Measurements from ENCODE around the gene DARS1. TPM values are rescaled to one million over a fixed set of nuclear protein-coding genes. Genes with fewer than 3 reads are reported as not detected.

The DARS1 gene
- polyA plus RNA-seq (ENCODE audit: insufficient read length in 4 of 4), result 100 to 1,000 TPM; 124 to 145 (median 127) TPM

DNA sequence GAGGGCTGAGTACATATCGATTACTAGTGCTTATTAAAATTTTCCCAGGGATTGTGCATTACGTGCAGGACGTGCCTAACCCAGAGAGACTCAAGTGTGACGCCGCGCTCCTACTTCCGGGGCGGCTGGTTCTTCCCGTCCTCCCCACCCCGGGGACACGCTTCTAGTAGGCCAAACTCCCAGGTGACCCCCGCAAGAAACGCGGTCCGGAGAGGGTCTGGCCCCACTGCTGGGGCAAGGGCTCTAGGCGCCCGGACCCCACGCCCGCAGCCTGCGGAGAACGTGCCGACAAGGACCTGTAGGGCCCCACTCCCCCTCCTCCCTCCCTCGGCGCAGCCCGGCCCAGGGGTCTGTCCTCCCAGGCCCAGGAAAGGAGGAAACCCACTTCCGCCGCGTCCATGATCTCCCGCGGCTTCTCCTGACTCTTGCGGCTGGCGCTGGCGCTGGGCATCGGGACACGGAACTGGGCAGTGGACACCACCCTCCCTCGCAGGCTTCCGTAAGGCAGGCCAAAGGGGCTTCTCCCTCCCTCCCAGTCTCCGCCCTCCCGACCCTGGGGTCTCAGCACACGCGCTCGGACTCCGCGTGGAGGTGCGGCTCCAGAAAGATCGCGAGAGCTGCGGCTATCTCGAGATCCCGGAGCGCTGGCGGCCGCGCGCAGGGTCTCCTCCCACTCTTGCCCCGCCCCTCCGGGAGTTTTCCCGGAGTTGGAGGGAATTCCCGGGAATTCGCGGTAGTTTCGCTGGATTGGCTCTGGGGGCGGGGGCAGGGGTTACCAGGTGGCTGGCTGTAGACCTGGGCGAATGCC lies at the start of gene DARS1:
Gene DARS1, minus strand, starts transcription at position 609 of the 808 bp plus-strand sequence. Its CDS starts 158 bp downstream, at position 451.
- peak; percentile 87 to 95 (median 92) for DNase-seq (ENCODE audit: low read depth in 4 of 4, low spot score in 2 of 4)

DNA sequence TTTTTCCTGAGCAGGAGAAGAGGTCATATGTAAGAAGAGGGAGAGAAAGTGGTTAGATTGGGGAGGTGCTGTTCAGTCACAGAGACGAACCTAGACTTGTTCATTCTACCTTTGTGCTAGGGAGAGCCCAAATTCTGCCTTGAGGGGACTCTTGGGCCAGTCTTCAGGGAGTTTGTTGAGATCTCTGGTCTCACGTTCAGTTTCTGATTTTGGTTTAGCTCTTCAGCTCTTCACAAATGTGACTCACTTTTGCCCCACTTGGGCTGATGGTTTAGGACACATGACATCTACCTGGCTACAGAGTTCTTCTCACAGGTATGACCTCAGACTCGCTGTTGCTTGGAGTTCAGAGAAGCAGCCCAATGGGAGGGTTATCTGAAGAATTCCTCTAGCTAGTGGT lies 49.2 kb upstream of the DARS1 start:
- no peak for DNase-seq (ENCODE audit: low read depth in 4 of 4, low spot score in 2 of 4)

DNA sequence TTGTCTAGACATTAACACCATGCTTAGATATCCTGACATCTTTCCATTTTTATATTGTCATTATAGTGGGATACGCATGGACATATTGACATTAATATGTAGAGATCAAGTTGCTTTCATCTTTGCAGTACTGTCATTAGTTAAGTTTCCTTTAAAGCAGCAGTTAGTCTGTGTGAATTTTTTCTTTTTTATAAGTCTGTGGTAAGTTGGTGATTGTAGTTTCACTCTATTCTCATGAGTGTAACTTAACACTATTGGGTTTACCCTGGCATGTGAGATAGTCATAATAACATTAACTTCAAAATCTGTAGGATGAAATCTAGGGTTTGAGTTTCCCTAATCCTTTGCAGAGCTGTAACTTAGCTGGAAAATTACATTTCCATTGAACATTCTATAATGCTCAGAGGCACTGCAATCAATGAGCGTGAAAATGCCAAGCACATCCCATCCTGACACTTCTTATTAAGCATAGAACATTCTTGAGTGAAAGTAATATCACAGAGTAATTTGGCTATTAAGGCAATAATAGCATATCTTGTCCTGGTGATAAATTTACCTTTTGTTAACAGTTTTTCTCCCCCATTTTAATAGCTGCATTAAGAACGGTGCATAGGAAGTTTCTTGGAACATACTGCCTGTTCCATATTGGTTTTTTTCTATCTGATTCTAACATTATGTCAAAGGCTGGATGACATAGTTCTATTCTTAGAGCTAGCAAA lies 47.5 kb upstream of the DARS1 start:
- DNase-seq (ENCODE audit: low read depth in 4 of 4, low spot score in 2 of 4), result no peak

DNA sequence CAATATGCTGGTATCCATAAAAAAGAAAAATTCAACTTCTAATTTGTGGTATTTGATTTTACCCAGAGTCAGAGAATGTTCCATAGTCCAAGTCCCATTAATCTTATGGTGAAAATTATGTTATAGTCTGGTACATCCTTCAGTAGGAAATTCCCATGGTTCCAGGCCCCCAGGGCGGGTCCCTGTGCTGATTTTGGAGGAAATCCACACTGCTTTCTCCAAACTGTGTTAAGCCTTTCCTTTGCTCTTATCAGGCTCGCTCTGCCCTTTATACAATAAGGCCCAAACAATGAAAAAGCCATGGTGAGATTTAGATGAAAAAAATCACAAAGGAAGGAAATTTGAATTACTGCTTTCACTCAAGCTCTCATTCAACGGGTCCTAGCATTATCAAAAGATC lies 46.8 kb upstream of the DARS1 start:
- DNase-seq (ENCODE audit: low read depth in 4 of 4, low spot score in 2 of 4), result no peak

GRCh38 chr2:136031711-136032110 lies 46.3 kb upstream of the DARS1 start:
- DNase-seq (ENCODE audit: low read depth in 4 of 4, low spot score in 2 of 4), result no peak

DNA sequence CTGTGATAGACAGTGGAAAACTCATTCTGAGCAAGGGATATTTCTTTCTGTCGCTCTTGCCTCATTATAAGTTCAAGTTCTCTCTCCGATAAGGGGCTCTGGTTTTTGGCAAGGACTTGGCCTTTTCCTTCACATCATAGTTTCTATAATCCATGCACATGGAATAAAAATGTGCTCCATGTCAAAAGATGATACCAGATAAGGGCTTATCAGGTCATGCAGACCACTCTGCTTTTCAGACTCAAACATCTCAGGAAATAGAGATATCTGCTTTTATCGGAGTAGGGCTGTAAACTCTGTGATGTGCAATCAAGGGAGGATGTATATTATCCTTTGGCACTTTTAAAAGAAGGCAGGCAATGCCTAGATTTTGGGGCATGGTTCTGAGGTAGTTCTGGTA lies 45.0 kb upstream of the DARS1 start:
- DNase-seq (ENCODE audit: low read depth in 4 of 4, low spot score in 2 of 4), result no peak

DNA sequence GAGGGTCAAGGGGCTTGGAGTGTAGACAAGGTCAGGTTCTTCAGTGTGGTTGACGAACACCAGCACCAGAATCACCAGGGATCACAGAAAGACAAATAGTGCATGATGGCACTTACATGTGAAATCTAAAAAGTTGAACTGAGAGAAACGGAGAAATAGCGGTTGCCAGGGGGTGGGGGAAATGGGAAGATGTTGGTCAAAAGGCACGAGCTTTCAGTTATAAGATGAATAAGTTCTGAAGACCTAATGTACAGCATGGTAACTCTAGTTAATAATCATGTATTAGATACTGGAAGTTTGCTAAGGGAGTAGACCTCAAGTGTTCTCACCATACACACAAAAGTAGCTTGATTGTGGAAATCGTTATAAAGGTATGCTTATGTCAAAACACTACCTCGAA lies 43.7 kb upstream of the DARS1 start:
- DNase-seq (ENCODE audit: low read depth in 4 of 4, low spot score in 2 of 4), result no peak

GRCh38 chr2:136028001-136028400 lies 42.6 kb upstream of the DARS1 start:
- no peak for DNase-seq (ENCODE audit: low read depth in 4 of 4, low spot score in 2 of 4)

DNA sequence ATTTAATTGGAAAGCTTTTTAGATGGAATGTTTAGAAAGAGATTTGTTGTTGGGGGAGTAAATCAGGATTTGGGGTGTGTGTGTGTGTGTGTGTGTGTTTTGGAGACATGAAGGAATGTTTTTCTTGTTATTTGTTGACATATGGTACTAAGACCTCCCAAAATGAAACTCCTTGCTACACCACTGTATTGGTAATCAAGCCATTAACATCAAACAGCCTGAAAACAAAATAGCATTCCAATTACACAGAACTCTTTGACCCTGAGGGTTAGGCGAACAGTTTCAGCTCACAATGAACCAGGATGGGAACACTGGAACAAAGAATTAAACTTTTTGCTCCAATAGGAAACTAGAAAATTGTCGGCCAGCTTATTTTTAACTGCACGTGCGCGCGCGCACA lies 41.7 kb upstream of the DARS1 start:
- no peak for DNase-seq (ENCODE audit: low read depth in 4 of 4, low spot score in 2 of 4)

DNA sequence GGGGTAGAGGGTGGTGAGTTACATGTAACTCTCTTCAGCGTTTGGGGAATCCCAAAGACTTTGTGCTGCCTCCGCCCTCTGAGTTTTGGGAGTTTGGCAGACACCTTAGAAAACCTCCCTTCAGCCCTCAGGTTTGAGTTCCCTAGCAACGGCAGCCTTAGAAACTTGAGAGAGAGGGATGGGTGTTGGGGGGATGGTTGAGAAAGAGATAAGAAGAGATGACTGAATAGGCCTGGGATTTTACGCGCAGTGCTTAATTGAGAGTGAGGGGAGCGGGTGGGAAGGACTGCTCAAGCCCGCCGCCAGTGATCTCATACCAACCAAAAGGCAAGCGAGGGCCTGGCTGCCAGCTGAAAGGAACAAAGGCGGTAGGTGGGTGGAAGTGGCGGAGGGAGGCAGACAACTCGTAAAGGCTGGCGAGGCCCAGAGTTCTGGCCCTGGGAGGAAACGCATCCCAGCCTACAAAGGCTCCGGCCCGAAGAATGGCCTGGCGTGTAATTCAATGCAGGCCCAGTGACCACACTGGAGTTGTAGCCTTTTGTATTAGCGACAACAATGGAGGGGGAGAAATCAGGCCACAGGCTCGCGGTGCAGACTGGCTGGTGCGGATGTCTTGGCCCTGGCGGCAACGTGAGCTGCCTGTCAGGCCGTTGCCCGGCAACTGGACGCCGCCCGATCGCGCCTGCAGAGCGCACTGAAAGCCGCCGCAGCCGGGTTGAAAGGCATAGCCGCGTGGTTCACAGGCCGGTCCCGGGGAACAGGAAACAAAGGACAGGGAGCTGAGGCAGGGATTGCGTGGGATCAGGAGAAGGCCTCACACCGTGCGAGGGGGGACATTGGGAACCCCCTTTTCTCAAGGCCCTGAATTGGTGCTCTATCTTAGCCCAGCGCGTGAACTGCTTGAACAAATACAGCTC lies 39.9 kb upstream of the DARS1 start:
- DNase-seq (ENCODE audit: low read depth in 4 of 4, low spot score in 2 of 4), result peak in 2 of 4 donors; percentile 53 to 69

DNA sequence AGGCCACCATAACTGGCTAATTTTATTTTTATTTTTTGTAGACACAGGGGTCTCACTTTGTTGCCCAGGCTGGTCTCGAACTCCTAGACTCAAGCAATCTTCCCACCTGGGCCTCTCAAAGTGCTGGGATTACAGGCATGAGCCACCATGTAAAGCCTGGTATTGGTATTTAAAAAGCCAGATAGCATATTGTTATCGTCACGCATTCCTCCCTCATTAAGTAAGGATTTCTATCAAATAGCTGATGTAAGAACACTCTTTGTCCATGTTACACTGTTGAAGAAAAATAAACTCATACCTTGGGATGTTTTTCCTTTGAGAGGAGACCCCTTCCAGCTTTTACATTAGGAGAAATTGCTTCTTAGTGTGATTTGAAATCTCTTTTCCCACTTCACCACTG lies 39.2 kb upstream of the DARS1 start:
- no peak for DNase-seq (ENCODE audit: low read depth in 4 of 4, low spot score in 2 of 4)

GRCh38 chr2:136024185-136024584 lies 38.8 kb upstream of the DARS1 start:
- DNase-seq (ENCODE audit: low read depth in 4 of 4, low spot score in 2 of 4), result no peak

- DNase-seq (ENCODE audit: low read depth in 4 of 4, low spot score in 2 of 4), result no peak
Measured at GRCh38 chr2:136023416-136023815, 38.0 kb upstream of the DARS1 start.

- DNase-seq (ENCODE audit: low read depth in 4 of 4, low spot score in 2 of 4), result no peak
Measured at GRCh38 chr2:136022396-136023146, 37.1 kb upstream of the DARS1 start.

- DNase-seq (ENCODE audit: low read depth in 4 of 4, low spot score in 2 of 4), result no peak
Measured at GRCh38 chr2:136021976-136022375, 36.5 kb upstream of the DARS1 start.

DNA sequence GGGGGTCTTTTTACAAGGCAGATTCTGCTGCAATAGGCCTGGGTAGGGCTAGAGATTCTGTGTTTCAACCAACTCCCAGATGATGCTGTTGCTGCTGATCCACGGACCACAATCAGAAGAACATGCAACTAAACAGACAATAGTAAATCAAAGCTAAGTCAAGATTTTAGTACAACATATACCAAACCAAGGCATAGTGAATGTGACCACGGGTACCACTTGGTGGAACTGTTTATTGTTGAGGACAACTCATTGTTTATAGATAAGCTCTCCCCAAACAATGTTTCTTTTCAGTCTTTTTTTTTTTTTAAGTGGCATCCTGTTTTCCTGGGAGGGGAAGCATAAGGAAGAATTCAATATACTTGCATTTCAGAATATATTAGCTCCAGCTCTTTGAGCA lies 36.0 kb upstream of the DARS1 start:
- no peak for DNase-seq (ENCODE audit: low read depth in 4 of 4, low spot score in 2 of 4)

DNA sequence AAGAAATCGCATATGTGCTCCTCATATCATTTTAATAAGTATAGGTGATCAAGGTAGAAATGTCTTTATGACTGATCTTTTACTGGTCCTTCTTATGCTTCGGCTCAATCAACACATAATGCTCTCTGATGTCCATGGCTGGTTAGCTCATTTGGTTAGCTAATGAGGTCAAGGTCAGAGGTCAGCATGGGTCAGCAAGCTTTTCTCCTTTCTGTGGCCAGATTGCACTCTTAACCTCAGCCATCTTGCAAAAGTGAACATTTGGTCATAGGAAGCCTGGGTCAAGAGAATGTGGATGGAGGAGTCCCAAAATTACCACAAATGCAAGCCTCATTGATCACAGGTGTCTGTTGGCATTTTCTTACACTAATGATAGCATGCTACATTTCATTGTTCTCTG lies 35.4 kb upstream of the DARS1 start:
- no peak for DNase-seq (ENCODE audit: low read depth in 4 of 4, low spot score in 2 of 4)

DNA sequence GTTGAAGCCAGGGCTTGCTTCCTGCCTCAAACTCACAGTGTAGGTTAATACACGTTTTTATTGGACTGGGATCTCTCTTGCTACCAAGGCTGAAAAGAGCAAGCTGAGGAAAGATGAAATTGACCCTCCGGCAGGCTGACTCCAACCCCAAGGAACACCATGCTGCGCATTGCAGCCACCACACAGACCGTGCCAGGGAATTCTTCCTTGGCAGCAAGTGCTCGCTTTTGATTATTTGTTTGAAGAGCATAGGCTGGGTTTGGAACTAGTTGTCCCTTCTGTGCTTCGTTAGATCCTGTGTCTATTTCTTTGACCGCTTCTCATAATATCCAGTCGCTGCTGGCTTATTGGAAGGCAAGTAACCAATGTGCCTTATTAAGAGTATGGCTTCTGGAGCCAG lies 34.4 kb upstream of the DARS1 start:
- no peak for DNase-seq (ENCODE audit: low read depth in 4 of 4, low spot score in 2 of 4)

DNA sequence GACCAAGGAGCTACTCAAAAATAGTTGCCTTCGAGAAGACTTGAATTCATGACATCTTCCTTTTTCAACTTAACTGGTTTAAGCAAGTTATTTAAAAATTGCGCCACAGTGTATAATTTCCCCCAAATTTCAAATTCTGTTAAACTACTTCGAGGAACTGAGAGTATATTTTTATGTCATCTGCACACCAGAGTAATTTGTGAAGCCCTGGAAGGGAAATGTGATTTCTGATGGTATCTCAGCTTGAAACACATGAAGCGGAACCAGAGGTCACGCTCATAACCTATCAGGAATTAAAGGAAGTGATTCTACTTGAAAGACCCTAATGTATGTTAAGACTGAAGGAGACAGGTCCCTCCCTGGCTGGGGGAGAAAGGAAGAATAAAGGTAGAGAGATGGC lies 33.9 kb upstream of the DARS1 start:
- DNase-seq (ENCODE audit: low read depth in 4 of 4, low spot score in 2 of 4), result no peak

GRCh38 chr2:136017786-136018185 lies 32.4 kb upstream of the DARS1 start:
- no peak for DNase-seq (ENCODE audit: low read depth in 4 of 4, low spot score in 2 of 4)

Measured in left renal cortex interstitium (tissue), 4 donors.